Loucy (cell line): ENCODE measurements around the gene PRMT3.
"Not testable (repeated sequence)": the region's sequence is repeated elsewhere in the genome, so short reads cannot be mapped to it uniquely, and the experiment has no call there.

Source experiments
- H2AFZ ChIP-seq: fragments of 200-600 bp; sonication (generic); 2 replicates; pipeline ENCODE4 v1.6.0; 2016; ENCODE audit warnings: antibody characterized with exemption, mild to moderate bottlenecking, low read length, moderate library complexity
- H3F3A ChIP-seq: fragments of 200-600 bp; 2 replicates; pipeline ENCODE4 v1.6.0; 2016; ENCODE audit warnings: antibody characterized with exemption, low read depth, mild to moderate bottlenecking
- H3K27me3 ChIP-seq: fragments of 200-600 bp; sonication (generic); 2 replicates; pipeline ENCODE4 v1.6.1; 2014; ENCODE audit warnings: low read length, mild to moderate bottlenecking; ENCODE audit not compliant: insufficient read depth, poor library complexity, severe bottlenecking
- H3K36me3 ChIP-seq: fragments of 200-600 bp; sonication (generic); 2 replicates; pipeline ENCODE4 v1.6.1; 2016; ENCODE audit warnings: low read length; ENCODE audit not compliant: insufficient read depth
- H3K4me1 ChIP-seq: fragments of 200-600 bp; sonication (generic); 2 replicates; pipeline ENCODE4 v1.5.1; 2014; ENCODE audit warnings: low read length, mild to moderate bottlenecking; ENCODE audit not compliant: insufficient read depth, poor library complexity, severe bottlenecking
- H3K4me2 ChIP-seq: fragments of 200-600 bp; sonication (generic); 2 replicates; pipeline ENCODE4 v1.6.0; 2014; ENCODE audit warnings: antibody characterized with exemption, low read length, low read depth, mild to moderate bottlenecking; ENCODE audit not compliant: poor library complexity, severe bottlenecking
- H3K4me3 ChIP-seq: fragments of 200-600 bp; sonication (generic); 2 replicates; pipeline ENCODE4 v1.5.1; 2014; ENCODE audit warnings: low read length, mild to moderate bottlenecking, mixed read lengths; ENCODE audit not compliant: poor library complexity, severe bottlenecking
- H3K79me2 ChIP-seq: fragments of 200-600 bp; sonication (generic); 2 replicates; pipeline ENCODE4 v1.6.1; 2014; ENCODE audit warnings: low read length; ENCODE audit not compliant: insufficient read depth
- H3K9ac ChIP-seq: fragments of 200-600 bp; sonication (generic); 2 replicates; pipeline ENCODE4 v1.6.0; 2014; ENCODE audit warnings: mild to moderate bottlenecking, low read depth, low read length, moderate library complexity; ENCODE audit not compliant: poor library complexity, severe bottlenecking
- H3K9me2 ChIP-seq: fragments of 200-600 bp; sonication (generic); replicated peaks from 2 replicates; pipeline ENCODE4 v1.6.1; 2016; ENCODE audit warnings: low read depth, low read length, mixed read lengths
- H3K9me3 ChIP-seq: fragments of 200-600 bp; sonication (generic); 2 replicates; pipeline ENCODE4 v1.6.1; 2014; ENCODE audit warnings: mild to moderate bottlenecking, antibody characterized with exemption, low read length, low read depth; ENCODE audit not compliant: insufficient read depth
- H4K20me1 ChIP-seq: fragments of 200-600 bp; sonication (generic); 2 replicates; pipeline ENCODE4 v1.6.0; 2014; ENCODE audit warnings: antibody characterized with exemption, low read length, mild to moderate bottlenecking; ENCODE audit not compliant: insufficient read depth, poor library complexity, severe bottlenecking
- CTCF ChIP-seq: fragments of 200-600 bp; sonication (generic); conservative IDR thresholded peaks from 2 replicates; pipeline ENCODE4 v1.5.1; 2014; ENCODE audit warnings: mild to moderate bottlenecking, antibody characterized with exemption, low read length
- EZH2phosphoT487 ChIP-seq: fragments of 200-600 bp; IDR thresholded peaks from 2 replicates; pipeline ENCODE4 v1.6.1; 2018; ENCODE audit warnings: antibody characterized with exemption, mild to moderate bottlenecking, moderate library complexity, borderline replicate concordance

Gene PRMT3

GRCh38 chr11:20374741-20375300 is 12.7 kb upstream of the PRMT3 start:
- Histone ChIP-seq H3K9me3 (no peaks in the 10 kb centered on the region), H3K4me1 (no peaks in the 10 kb centered on the region), H3F3A (no peaks in the 10 kb centered on the region), H3K4me3 (no peak overlapping the region), H3K9me2 (no peaks in the 10 kb centered on the region), H3K79me2 (no peaks in the 10 kb centered on the region), H4K20me1 (no peaks in the 10 kb centered on the region), H3K4me2 (no peak overlapping the region), H3K9ac (no peak overlapping the region), H2AFZ (no peak overlapping the region), H3K27me3 (no peaks in the 10 kb centered on the region), H3K36me3 (no peaks in the 10 kb centered on the region)
- TF ChIP-seq EZH2phosphoT487 (no peak), CTCF (no peak)

GRCh38 chr11:20376162-20376730 is 11.3 kb upstream of the PRMT3 start:
- TF ChIP-seq CTCF (no peak), EZH2phosphoT487 (no peak)
- no peaks in the 10 kb centered on the region for H3K4me1 ChIP-seq
- H3K4me2 ChIP-seq, result no peak overlapping the region
- no peaks in the 10 kb centered on the region for H3K27me3 ChIP-seq
- H3K4me3 ChIP-seq, result no peak overlapping the region
- H3K9me3 ChIP-seq, result no peaks in the 10 kb centered on the region
- no peaks in the 10 kb centered on the region for H3K36me3 ChIP-seq
- no peak overlapping the region for H2AFZ ChIP-seq
- H4K20me1 ChIP-seq, result no peaks in the 10 kb centered on the region
- H3K9ac ChIP-seq, result no peak overlapping the region
- no peaks in the 10 kb centered on the region for H3F3A ChIP-seq
- no peaks in the 10 kb centered on the region for H3K9me2 ChIP-seq
- no peaks in the 10 kb centered on the region for H3K79me2 ChIP-seq

- peak overlapping the region; percentile 88 for H3K4me3 ChIP-seq
- H4K20me1 ChIP-seq, H3K36me3 ChIP-seq, H3K9me2 ChIP-seq, H2AFZ ChIP-seq, H3K9me3 ChIP-seq, H3F3A ChIP-seq, H3K27me3 ChIP-seq: not testable (repeated sequence)
- H3K4me1 ChIP-seq, result peaks cover 12% of the 10 kb centered on the region
- H3K79me2 ChIP-seq, result peaks cover 21% of the 10 kb centered on the region
- H3K4me2 ChIP-seq, result peak overlapping the region; percentile 83
- peak overlapping the region; percentile 87 for H3K9ac ChIP-seq
These were observed 1.5 kb upstream of the PRMT3 start for GRCh38 chr11:20385996-20386395.
